AG08395 (cell line): ENCODE measurements around the gene CNKSR1.

Source experiments
- DNase-seq: peaks from one replicate; pipeline ENCODE4 v3.0.0; 2012; ENCODE audit warnings: mixed read lengths, low spot score

The CNKSR1 gene

GRCh38 chr1:26177182-26177684 lies at the start of gene CNKSR1:
Gene CNKSR1 (plus strand): TSS chr1:26177491. CDS start chr1:26177548, 57 bp downstream.
- DNase-seq, result no peak

- DNase-seq, result no peak
Observed at GRCh38 chr1:26129778-26130177, 47.5 kb upstream of the CNKSR1 start.

GRCh38 chr1:26130695-26131094 lies 46.6 kb upstream of the CNKSR1 start:
- DNase-seq, result no peak

GRCh38 chr1:26132128-26132833 lies 45.0 kb upstream of the CNKSR1 start:
- no peak for DNase-seq

GRCh38 chr1:26132834-26133167 lies 44.5 kb upstream of the CNKSR1 start:
- no peak for DNase-seq

GRCh38 chr1:26134466-26134865 lies 42.8 kb upstream of the CNKSR1 start:
- DNase-seq, result no peak

GRCh38 chr1:26138974-26139558 lies 38.2 kb upstream of the CNKSR1 start:
- DNase-seq, result no peak

- no peak for DNase-seq
Observed at GRCh38 chr1:26142159-26142558, 35.1 kb upstream of the CNKSR1 start.

GRCh38 chr1:26145041-26145959 lies 32.0 kb upstream of the CNKSR1 start:
- DNase-seq, result peak; percentile 78

- DNase-seq, result no peak
Observed at GRCh38 chr1:26145960-26146294, 31.4 kb upstream of the CNKSR1 start.

- DNase-seq, result no peak
Observed at GRCh38 chr1:26148887-26149286, 28.4 kb upstream of the CNKSR1 start.

GRCh38 chr1:26153966-26154532 lies 23.2 kb upstream of the CNKSR1 start:
- no peak for DNase-seq

GRCh38 chr1:26154750-26155149 lies 22.5 kb upstream of the CNKSR1 start:
- DNase-seq, result no peak

- peak; percentile 1 for DNase-seq
Observed at GRCh38 chr1:26155370-26156284, 21.7 kb upstream of the CNKSR1 start.

GRCh38 chr1:26156285-26157038 lies 20.8 kb upstream of the CNKSR1 start:
- DNase-seq, result peak; percentile 5

GRCh38 chr1:26158271-26158907 lies 18.9 kb upstream of the CNKSR1 start:
- no peak for DNase-seq

- no peak for DNase-seq
Observed at GRCh38 chr1:26158908-26159742, 18.2 kb upstream of the CNKSR1 start, which contains the start of gene FAM110D. Gene FAM110D (plus strand): TSS chr1:26159079. CDS start chr1:26161292, 2,213 bp downstream.

GRCh38 chr1:26159743-26160039 lies 17.6 kb upstream of the CNKSR1 start:
- no peak for DNase-seq
